KBM-7 (cell line): ENCODE measurements around the gene CCDC12.

Experiments used
- DNase-seq: peaks from one replicate; pipeline ENCODE4 v3.0.0-alpha.2; 2015
- in situ Hi-C: fragments of 300-500 bp; cut with MboI; formaldehyde crosslinking; loops from 2 replicates; pipeline ENCODE4 v1.14.3; 2020; ENCODE audit warnings: low sequenced_read_pairs, low pct_unique_long_range_greater_than_20kb, mixed read lengths

Gene CCDC12

GRCh38 chr3:46998121-46998851 lies 21.7 kb upstream of the CCDC12 start:
- peak; percentile 73 for DNase-seq
- in situ Hi-C loops = no loop called here

GRCh38 chr3:46997453-46998091 lies 21.0 kb upstream of the CCDC12 start:
- DNase-seq = no peak
- in situ Hi-C loops = no loop called here

- no peak for DNase-seq
- in situ Hi-C loops = no loop called here
These were observed 20.3 kb upstream of the CCDC12 start for GRCh38 chr3:46996689-46997452.

- DNase-seq = no peak
- in situ Hi-C loops = no loop called here
These were observed 19.5 kb upstream of the CCDC12 start for GRCh38 chr3:46995901-46996562.

DNA sequence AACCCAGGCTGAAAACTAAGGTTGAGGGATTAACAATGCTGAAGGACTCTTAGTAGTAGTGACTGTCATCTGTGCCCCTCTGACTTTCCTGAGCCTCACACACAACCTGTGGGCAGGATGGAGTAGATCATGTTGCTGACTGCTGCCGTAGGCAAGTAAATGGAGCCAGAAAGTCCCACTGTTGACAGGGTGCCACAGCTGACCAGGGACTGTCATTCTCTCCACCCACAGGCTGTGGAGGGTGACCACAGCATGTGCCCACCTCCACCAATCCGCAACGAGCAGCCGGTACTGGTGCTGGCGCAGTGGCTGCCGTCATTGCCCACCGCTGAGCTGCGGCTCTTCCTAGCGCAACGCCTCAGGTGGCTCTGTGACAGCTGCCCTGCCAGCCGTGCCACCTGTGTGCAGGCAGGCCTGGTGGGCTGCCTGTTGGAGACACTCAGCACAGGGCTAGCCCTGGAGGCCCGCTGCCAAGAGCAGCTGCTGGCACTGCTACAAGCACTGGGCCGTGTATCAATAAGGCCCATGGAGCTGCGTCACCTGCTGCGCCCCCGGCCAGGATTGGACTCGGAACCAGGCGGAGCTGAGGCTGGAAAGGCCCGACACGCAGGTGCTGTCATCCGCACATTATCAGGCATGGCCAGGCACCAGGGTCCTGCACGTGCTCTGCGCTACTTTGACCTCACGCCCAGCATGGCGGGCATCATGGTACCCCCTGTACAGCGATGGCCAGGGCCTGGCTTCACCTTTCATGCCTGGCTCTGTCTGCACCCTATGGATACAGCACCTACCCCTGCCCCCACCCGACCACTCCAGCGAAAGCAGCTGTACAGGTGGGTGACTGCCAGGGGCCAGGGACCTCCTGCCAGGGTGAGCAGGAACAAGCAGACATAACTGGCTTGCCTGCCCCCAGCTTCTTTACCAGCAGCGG lies 18.5 kb upstream of the CCDC12 start:
- in situ Hi-C loops = no loop called here
- DNase-seq = no peak

GRCh38 chr3:46993986-46994385 lies 17.4 kb upstream of the CCDC12 start:
- in situ Hi-C loops = no loop called here
- DNase-seq = no peak

- in situ Hi-C loops = no loop called here
- DNase-seq = no peak
These were observed 16.7 kb upstream of the CCDC12 start for GRCh38 chr3:46993292-46993691.

GRCh38 chr3:46992231-46992630 lies 15.7 kb upstream of the CCDC12 start:
- no peak for DNase-seq
- in situ Hi-C loops = no loop called here

GRCh38 chr3:46991406-46992165 lies 15.0 kb upstream of the CCDC12 start:
- DNase-seq = no peak
- in situ Hi-C loops = no loop called here

DNA sequence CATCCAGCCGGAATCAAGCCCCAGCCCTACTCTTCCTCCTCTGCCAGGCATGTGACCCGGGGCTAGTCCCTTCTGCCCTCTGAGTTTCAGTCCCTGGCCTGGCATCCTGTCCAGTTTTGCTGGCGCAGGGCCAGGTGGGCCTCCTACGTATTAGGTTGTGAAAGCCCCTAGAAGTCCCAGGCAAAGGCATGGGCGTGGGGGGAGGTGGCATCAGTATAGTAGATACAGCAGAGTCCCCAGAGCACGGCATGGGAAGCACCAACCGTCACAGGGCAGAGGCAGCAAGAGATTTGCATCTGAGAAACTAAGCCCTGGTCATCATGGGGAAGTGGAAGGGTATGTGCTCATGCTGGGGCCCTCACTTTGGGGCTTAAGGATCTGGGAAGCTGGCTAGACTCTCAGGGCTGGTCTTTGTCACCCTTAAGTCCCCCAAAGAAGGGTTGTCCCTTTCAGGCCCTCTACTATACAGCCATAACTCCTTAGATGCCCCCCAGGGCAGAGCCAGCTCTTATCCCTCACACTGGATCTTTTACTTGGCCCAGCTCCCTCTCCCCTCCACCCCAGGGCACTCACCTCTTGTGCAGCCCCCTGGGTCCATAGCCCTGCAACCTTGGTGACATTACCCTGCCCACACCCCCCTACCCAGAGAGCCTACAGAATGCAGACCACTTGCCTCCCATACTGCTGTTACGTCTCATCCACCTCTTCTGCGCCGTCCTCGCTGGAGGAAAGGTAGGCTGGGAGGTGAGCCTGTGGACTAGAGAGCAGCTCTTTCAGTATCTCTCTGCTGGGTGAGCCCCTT lies 14.2 kb upstream of the CCDC12 start:
- no peak for DNase-seq
- in situ Hi-C loops = no loop called here

GRCh38 chr3:46989146-46989810 lies 12.7 kb upstream of the CCDC12 start:
- DNase-seq = no peak
- in situ Hi-C loops = no loop called here

DNA sequence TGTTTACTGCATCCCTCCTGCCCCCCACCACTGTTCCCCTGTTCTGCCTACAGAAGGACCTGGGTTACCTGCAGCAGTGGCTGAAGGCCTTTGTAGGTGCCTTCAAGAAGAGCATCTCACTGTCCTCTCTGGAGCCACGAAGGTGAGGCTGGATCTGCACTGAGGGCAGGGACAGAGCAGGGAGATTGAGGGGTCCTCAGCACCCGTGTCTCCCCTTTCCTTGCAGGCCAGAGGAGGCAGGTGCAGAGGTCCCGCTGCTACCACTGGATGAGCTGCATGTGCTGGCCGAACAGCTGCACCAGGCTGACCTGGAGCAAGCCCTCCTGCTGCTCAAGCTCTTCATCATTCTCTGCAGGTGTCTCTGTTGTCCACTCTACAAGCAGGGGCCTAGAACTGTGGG lies 12.1 kb upstream of the CCDC12 start:
- in situ Hi-C loops = no loop called here
- DNase-seq = no peak

DNA sequence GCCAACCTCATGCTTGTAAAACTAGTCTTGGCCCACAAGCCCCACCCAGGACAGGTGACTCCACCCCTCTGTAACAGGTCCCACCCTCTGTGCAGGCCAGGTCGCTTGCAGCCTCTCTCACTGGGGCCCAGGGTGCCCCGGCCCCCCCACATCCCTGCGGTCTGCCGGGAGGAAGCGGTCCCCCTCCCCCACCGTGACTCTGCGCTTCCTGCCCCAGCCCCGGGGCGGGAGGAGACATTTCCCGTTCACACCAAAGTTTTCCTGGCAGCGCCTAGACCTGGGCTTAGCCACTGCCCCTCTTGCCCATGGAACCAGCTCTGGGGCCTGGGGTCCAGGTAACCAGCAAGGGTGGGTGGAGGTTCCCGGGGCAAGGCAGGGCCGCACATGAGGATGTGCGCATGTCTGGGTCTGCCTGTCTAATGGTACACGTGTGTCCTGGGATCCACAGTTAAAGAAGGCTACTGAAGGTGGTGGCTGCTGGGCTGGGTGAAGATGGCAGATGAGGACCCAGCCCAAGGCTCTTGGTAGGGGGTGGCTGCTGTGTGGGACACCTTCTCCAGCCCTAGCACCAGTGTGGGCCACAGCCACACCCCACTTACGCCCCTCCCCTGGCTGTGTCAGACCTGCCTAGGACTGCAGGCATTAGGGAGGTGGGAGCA lies 11.3 kb upstream of the CCDC12 start:
- peak; percentile 84 for DNase-seq

DNA sequence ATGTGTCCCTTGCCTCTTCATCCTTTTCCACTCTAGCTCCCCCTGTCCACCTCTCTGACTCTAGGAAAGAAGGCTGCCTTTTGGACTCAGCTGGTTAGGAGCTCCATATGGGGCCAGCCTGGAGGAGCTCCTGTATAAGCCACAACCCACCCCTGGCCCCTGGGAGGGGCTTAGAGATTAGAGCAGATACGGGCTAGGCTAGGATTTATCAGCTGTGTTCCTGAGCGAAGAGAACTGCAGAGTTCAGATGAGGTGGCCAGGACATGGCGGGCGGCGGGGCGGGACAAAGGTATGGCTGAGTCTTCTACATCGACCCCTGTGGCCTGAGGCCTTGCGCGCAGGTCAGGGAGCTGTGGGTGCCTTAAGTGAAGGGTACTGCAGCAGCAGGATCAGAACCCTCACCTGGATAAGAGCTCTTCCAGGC lies 10.8 kb upstream of the CCDC12 start:
- in situ Hi-C loops = no loop called here
- no peak for DNase-seq

More for the DNA sequence above, 11.3 kb upstream of the CCDC12 start:
- in situ Hi-C loops = no loop called here

GRCh38 chr3:46986782-46987310 lies 10.3 kb upstream of the CCDC12 start:
- DNase-seq = no peak
- in situ Hi-C loops = no loop called here
